SU-DHL-6 (cell line): ENCODE data around the gene SLC44A5.

Experiments
- EZH2phosphoT487 ChIP-seq: fragments of 200-600 bp; sonication (generic), shearing (Covaris generic); conservative IDR thresholded peaks from 2 replicates; pipeline ENCODE4 v1.6.1; 2018; ENCODE audit warnings: mild to moderate bottlenecking, antibody characterized with exemption, low read length, moderate library complexity, mixed read lengths
- TF ChIP-seq, protein P1 (sequence below): fragments of 200-600 bp; sonication (generic); IDR thresholded peaks from one replicate; pipeline ENCODE4 v1.5.1; 2017; ENCODE audit warnings: antibody characterized with exemption, mild to moderate bottlenecking, low read length, moderate library complexity; ENCODE audit not compliant: insufficient read depth, poor library complexity, severe bottlenecking

DNA sequence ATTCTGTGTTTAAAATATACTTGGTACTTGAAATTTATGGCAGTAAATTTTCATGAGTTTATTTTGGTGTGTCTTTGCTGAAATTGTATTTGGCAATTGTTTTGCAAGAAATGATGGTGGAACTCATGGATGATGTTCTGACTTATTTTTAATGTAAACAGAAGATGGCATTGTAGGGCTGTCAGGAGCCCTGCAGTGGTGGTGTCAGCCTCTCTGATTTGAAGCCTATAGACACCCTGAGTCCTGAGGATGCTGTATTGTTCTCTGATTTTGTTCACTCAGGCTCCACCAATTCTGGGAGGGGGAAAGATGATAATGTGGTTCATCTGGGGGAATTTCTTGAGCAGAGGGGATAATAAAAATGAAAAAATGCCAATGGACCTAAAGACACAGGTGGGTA lies 396.9 kb downstream of the SLC44A5 start:
- TF ChIP-seq, protein P1, sequence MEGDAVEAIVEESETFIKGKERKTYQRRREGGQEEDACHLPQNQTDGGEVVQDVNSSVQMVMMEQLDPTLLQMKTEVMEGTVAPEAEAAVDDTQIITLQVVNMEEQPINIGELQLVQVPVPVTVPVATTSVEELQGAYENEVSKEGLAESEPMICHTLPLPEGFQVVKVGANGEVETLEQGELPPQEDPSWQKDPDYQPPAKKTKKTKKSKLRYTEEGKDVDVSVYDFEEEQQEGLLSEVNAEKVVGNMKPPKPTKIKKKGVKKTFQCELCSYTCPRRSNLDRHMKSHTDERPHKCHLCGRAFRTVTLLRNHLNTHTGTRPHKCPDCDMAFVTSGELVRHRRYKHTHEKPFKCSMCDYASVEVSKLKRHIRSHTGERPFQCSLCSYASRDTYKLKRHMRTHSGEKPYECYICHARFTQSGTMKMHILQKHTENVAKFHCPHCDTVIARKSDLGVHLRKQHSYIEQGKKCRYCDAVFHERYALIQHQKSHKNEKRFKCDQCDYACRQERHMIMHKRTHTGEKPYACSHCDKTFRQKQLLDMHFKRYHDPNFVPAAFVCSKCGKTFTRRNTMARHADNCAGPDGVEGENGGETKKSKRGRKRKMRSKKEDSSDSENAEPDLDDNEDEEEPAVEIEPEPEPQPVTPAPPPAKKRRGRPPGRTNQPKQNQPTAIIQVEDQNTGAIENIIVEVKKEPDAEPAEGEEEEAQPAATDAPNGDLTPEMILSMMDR = no peak
- no peak for TF ChIP-seq EZH2phosphoT487
